ENCODE results near the gene BUB1B.

GRCh38 chr15:40130118-40130517, 30.8 kb upstream of the BUB1B start:
- TF ChIP-seq CTCF (IDR thresholded peaks at IDR 0.05; ENCODE audit: low read depth, low read length): no peak
- no peak for TF ChIP-seq EZH2phosphoT487 (IDR thresholded peaks at IDR 0.05; ENCODE audit: low read depth)
